ENCODE data around the gene EEF1AKMT3.
A peak's percentile ranks its signal among the peaks of the same experiment; 100 is the strongest.

The EEF1AKMT3 gene

GRCh38 chr12:57735198-57735855 is 37.1 kb upstream of the EEF1AKMT3 start:
- peak; percentile 35 for DNase-seq (ENCODE audit: low spot score)

- DNase-seq (ENCODE audit: low spot score): no peak
Measured at GRCh38 chr12:57735952-57736740, 36.3 kb upstream of the EEF1AKMT3 start.

- no peak for DNase-seq (ENCODE audit: low spot score)
Measured at GRCh38 chr12:57736741-57737466, 35.5 kb upstream of the EEF1AKMT3 start.

GRCh38 chr12:57737467-57738460 is 34.6 kb upstream of the EEF1AKMT3 start:
- DNase-seq (ENCODE audit: low spot score): no peak

- DNase-seq (ENCODE audit: low spot score): no peak
Measured at GRCh38 chr12:57738661-57739237, 33.7 kb upstream of the EEF1AKMT3 start, which contains the start of gene AGAP2. TSS of gene AGAP2 (minus strand) at chr12:57738742. CDS start at chr12:57738246, 496 bp downstream.

GRCh38 chr12:57739387-57739786 is 33.0 kb upstream of the EEF1AKMT3 start:
- DNase-seq (ENCODE audit: low spot score): no peak

GRCh38 chr12:57739914-57740538 is 32.4 kb upstream of the EEF1AKMT3 start:
- no peak for DNase-seq (ENCODE audit: low spot score)

- peak; percentile 67 for DNase-seq (ENCODE audit: low spot score)
Measured at GRCh38 chr12:57740656-57741412, 31.6 kb upstream of the EEF1AKMT3 start.

- DNase-seq (ENCODE audit: low spot score): no peak
Measured at GRCh38 chr12:57741413-57741789, 31.0 kb upstream of the EEF1AKMT3 start.

GRCh38 chr12:57741844-57742738 is 30.3 kb upstream of the EEF1AKMT3 start:
- DNase-seq (ENCODE audit: low spot score): peak; percentile 86

GRCh38 chr12:57743769-57744168 is 28.6 kb upstream of the EEF1AKMT3 start:
- DNase-seq (ENCODE audit: low spot score): no peak

- DNase-seq (ENCODE audit: low spot score): no peak
Measured at GRCh38 chr12:57744194-57744776, 28.1 kb upstream of the EEF1AKMT3 start.

GRCh38 chr12:57744777-57745484 is 27.5 kb upstream of the EEF1AKMT3 start, which contains the start of gene TSPAN31:
TSS of gene TSPAN31 (plus strand) at chr12:57745039. CDS start at chr12:57745155, 116 bp downstream.
- DNase-seq (ENCODE audit: low spot score): peak; percentile 98

GRCh38 chr12:57745485-57745881 is 26.9 kb upstream of the EEF1AKMT3 start:
- DNase-seq (ENCODE audit: low spot score): no peak

- DNase-seq (ENCODE audit: low spot score): no peak
Measured at GRCh38 chr12:57746025-57746424, 26.4 kb upstream of the EEF1AKMT3 start.

- DNase-seq (ENCODE audit: low spot score): no peak
Measured at GRCh38 chr12:57749061-57749460, 23.4 kb upstream of the EEF1AKMT3 start.

GRCh38 chr12:57750561-57751431 is 21.6 kb upstream of the EEF1AKMT3 start:
- DNase-seq (ENCODE audit: low spot score): no peak
